Subcutaneous adipose tissue (tissue), 4 donors: ENCODE measurements around the gene FN1. TPM values are rescaled to one million over a fixed set of nuclear protein-coding genes. Genes with fewer than 3 reads are reported as not detected.

ENCODE experiments used
- total RNA-seq, 4 donors: library from RNA; depleted of rRNA; stranded (reverse); fragments of >200 nt; gene quantifications; one replicate each; pipeline ENCODE4 v1.1.0, GENCODE V29; 2016
- TF ChIP-seq, protein P1 (sequence below): fragments of 450-650 bp; IDR thresholded peaks from one replicate; pipeline ENCODE4 v1.5.1; 2016; ENCODE audit warnings: low read depth, mild to moderate bottlenecking, control low read depth, antibody characterized with exemption, moderate library complexity

Gene FN1
- total RNA-seq, 4 donors from 2014 or later: 80.4 to 1,315 (median 407) TPM

DNA sequence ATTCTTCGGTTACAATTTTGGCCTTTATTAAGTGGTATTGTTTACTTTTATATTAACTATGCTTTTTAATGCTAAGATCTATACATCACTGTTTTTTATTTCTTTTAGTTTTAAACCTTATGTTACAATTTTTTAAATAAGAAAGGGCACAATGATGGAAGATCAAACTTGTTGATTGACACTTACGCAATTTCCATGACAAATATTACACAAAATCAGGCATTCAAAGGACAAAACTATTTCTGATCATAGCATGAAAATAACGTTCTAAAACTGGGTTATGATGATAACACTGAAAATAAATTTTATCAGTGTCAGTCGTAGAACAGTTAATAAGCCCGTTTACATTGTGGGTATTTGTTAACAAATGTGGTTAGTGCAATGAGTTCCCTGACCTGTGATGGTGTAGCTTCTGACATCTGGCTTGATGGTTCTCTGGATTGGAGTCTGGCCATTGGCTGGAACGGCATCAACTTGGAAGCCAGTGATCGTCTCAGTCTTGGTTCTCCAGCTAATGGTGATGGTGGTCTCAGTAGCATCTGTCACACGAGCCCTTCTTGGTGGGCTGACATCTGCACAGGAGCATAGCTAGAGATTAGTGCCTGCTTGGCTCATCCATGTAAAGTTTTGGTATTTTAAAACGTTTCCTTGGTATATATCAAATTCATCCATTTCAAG lies 59.6 kb downstream of the FN1 start:
- TF ChIP-seq, protein P1, sequence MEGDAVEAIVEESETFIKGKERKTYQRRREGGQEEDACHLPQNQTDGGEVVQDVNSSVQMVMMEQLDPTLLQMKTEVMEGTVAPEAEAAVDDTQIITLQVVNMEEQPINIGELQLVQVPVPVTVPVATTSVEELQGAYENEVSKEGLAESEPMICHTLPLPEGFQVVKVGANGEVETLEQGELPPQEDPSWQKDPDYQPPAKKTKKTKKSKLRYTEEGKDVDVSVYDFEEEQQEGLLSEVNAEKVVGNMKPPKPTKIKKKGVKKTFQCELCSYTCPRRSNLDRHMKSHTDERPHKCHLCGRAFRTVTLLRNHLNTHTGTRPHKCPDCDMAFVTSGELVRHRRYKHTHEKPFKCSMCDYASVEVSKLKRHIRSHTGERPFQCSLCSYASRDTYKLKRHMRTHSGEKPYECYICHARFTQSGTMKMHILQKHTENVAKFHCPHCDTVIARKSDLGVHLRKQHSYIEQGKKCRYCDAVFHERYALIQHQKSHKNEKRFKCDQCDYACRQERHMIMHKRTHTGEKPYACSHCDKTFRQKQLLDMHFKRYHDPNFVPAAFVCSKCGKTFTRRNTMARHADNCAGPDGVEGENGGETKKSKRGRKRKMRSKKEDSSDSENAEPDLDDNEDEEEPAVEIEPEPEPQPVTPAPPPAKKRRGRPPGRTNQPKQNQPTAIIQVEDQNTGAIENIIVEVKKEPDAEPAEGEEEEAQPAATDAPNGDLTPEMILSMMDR: no peak

DNA sequence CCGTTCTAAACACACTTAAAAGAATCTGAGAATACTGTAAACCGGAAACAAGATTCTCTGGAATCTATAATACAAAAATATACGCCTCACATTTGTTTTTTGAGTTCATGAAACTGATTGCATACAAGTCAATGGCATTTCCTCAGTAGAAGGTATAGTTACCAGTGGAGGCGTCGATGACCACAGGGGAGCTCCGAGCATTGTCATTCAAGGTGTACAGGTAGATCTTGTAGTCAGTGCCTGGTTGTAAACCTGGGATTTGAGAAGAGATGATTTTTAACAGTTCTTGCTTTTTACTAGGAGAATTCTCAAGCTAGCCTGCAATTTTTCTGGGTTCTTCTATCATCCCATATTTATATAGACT lies 60.4 kb downstream of the FN1 start:
- TF ChIP-seq, protein P1: no peak

DNA sequence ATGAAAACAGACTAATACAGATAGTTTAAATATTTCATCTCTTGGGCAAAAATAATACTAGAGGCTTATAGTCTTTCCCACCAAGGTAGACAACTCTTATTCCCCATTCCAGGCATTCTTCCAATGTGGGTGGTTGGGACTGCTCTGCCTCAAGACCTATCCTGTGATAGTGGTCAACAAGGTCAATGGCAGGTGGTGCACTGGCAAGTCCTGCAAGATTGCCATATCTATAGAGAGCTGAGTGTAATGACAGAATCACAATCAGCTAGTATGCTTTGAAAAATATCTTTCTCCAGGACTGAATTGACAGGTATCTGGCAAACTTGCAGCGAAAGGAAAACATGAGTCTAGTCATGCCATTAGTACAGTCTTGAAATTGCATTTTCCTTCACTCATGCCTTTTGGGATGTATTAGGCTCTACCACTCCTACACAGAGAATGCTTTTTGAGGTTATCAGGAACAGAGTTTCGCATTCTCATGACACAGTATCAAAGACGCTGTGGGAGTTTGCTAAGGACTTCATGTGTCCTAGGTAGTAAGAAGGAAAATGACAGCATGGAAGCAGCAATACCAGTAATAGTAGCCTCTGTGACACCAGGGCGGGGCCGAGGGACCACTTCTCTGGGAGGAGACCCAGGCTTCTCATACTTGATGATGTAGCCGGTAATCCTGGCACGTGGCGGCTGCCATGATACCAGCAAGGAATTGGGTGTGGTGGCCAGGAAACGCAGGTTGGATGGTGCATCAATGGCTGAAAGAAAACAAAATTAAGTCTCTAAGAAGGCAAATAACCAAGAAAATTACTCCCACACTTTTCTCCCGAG lies 61.0 kb downstream of the FN1 start:
- TF ChIP-seq, protein P1: no peak

DNA sequence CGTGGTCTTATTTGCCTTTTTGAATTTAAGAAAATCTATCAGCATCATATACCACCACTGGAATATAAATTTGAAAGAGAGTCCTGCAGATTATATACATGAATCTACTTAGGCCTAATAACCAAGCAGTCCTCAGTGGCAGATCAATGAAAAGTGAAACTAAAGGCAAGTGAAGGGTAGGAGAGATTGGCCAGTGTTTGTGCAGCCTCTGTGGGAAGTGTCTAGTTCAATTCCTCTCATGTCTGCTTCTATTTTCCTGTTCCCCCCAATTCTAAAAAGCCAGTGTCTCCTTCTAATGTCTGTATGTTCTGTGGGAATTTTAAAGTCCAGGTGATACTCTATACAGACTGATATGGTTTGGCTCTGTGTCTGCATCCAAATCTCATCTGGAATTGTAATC lies 61.9 kb downstream of the FN1 start:
- TF ChIP-seq, protein P1: no peak

DNA sequence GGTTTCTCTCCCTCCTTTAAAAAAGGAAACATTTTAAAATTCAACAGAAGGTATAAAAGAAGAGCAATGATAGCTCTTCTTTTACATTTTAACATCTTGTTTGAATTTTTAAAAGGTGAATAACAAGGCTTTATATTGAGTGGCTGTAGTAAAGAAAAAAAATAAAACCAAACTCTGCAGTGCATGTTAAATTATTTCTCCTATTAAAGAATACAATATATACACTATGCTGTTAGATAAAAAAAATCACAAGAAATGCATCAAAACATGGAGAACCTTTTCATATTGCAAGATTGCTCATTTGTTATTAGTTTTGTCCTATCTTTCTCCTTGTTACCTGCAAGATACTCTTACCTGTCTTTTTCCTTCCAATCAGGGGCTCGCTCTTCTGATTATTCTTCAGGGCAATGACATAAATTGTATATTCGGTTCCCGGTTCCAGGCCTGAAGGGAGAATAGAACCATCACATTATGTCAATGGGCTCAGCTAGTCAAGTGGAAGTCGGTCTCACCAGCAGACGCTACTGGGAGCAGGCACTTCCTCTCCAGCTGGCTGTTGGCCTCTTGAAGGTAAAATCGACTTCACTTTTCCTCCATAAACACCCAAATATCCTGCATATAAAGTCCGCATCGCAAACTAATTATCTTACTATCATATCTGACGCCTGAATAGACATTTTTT lies 62.8 kb downstream of the FN1 start:
- TF ChIP-seq, protein P1: no peak

DNA sequence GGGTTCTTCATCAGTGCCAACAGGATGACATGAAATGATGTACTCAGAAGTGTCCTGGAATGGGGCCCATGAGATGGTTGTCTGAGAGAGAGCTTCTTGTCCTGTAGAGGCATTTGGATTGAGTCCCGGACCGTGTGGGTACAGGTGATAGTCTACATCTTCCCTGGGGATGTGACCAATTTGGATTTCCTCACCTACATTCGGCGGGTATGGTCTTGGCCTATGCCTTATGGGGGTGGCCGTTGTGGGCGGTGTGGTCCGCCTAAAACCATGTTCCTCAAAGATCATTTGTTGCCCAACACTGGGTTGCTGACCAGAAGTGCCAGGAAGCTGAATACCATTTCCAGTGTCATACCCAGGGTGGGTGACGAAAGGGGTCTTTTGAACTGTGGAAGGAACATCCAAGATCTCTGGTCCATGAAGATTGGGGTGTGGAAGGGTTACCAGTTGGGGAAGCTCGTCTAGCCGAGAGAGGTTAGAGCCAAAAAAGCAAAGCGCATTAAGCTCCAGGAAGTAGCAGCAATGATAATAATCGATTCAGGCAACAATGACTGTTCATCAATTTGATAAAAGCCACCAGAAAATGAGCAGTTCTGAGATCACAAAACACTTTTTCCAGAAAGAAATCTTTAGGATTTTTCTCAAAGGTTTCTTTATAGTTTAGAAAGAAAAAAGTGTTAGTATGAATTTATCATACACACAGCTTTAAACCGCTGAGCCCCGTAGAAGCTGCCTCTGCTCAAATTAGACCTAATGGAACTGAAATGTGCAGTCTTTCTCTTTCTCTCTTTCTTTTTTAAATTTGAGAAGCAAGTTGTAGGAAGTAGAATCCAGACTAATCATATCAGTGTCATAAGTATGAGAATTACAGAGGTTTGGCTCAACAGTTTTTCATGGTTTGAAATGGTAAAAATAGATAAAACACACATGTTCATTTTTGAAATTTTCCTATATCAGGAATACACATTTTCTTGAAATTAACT lies 63.7 kb downstream of the FN1 start:
- TF ChIP-seq, protein P1: no peak
